ENCODE results near the gene RTP4.

GRCh38 chr3:187369089-187369447 lies 883 bp downstream of the RTP4 start:
- TF ChIP-seq CTCF (conservative IDR thresholded peaks at IDR 0.05) (no peak), ZFX (IDR thresholded peaks at IDR 0.05) (no peak)

Data from C4-2B (cell line).